ENCODE results near the gene NOTO. TPM values are rescaled to one million over a fixed set of nuclear protein-coding genes. Genes with fewer than 3 reads are reported as not detected.
A peak's percentile ranks its signal among the peaks of the same experiment; 100 is the strongest.

Gene NOTO
- total and polyA plus RNA-seq, 2 of the 8 experiments (the other 6 are each of a cell fraction or from before 2014, with no cell fraction given) = 0.33 to 0.54 TPM

- H3K79me1 ChIP-seq (ENCODE audit: low read depth, low read length) = no peaks in the 10 kb centered on the region
- H4K91ac ChIP-seq (replicated peaks; ENCODE audit: insufficient read length, low read length) = no peak overlapping the region
- peaks cover 9 to 34% (median 17%) of the 10 kb centered on the region in 4 experiments; a peak in 7 of 8 replicates for H3K36me3 ChIP-seq (ENCODE audit: control insufficient read depth in 2 of 4, insufficient read depth in 4 of 4, low read length in 3 of 4)
- no peak overlapping the region for H4K8ac ChIP-seq (ENCODE audit: extremely low read depth, insufficient read depth, low read length)
- CTCF ChIA-PET (ENCODE audit: partially characterized antibody) = interaction anchor here (0.6 to 7.0 kb wide), 12 partner anchors 11 to 171 kb away, joined by 3 to 51 read pairs (median 4); partner anchors contain the start of genes CCT7, EGR4 and PRADC1
- H2BK12ac ChIP-seq (ENCODE audit: low read depth, low read length) = no peak overlapping the region
- H2AFZ ChIP-seq (ENCODE audit: low read length) = no peak overlapping the region
- no peak overlapping the region for H3K4ac ChIP-seq (replicated peaks; ENCODE audit: insufficient read length, low read depth, low read length)
- H3K27ac ChIP-seq (ENCODE audit: low read depth, low read length) = no peak overlapping the region
- no peak overlapping the region for H3K18ac ChIP-seq (ENCODE audit: extremely low read depth, low read length)
- DNase-seq (ENCODE audit: low read depth in 1 of 2, low spot score in 2 of 2) (no peak), FAIRE-seq (no peak)
- H3K4me1 ChIP-seq (replicated peaks in 1 of 4; ENCODE audit: control insufficient read depth in 3 of 4, insufficient read depth in 4 of 4, low read length in 3 of 4) = peaks cover 0 to 12% (median 4%) of the 10 kb centered on the region in 4 experiments; a peak in 3 of 7 replicates
- 92% methylated on average over 10 of the region's 10 CpGs; no CpG with 5 or more reads in 1 of the 2 experiments for WGBS, 2 experiments (ENCODE audit: extremely low coverage in 1 of 2, insufficient coverage in 1 of 2, insufficient read length in 1 of 2, insufficient replicate concordance in 2 of 2, low coverage in 1 of 2, low lambda C conversion rate in 2 of 2, missing lambda C conversion rate in 1 of 2)
- no peaks in the 10 kb centered on the region for H3K27me3 ChIP-seq (replicated peaks in 1 of 4; ENCODE audit: control insufficient read depth in 3 of 4, extremely low read depth in 1 of 4, insufficient read depth in 3 of 4, low read length in 3 of 4)
- POLR2A ChIA-PET (ENCODE audit: partially characterized antibody) = interaction anchor here (0.6 to 5.1 kb wide), 13 partner anchors 10 to 1177 kb away, joined by 3 to 53 read pairs (median 4); partner anchors contain the start of genes CCT7, FBXO41 and PRADC1
- H2BK5ac ChIP-seq (ENCODE audit: low read depth, low read length) = no peak overlapping the region
- no peaks in the 10 kb centered on the region for H3K23me2 ChIP-seq (ENCODE audit: low read depth, low read length)
- peaks cover 18% of the 10 kb centered on the region in 2 experiments for H4K20me1 ChIP-seq (replicated peaks in 1 of 2; ENCODE audit: control insufficient read depth in 1 of 2, insufficient read depth in 2 of 2, low read length in 2 of 2)
- no peak overlapping the region for H2BK120ac ChIP-seq (replicated peaks; ENCODE audit: low read depth, low read length)
- no peak overlapping the region for H3K9ac ChIP-seq (replicated peaks in 1 of 4; ENCODE audit: extremely low read depth in 1 of 4, low read depth in 3 of 4, low read length in 3 of 4)
- H3K79me2 ChIP-seq (ENCODE audit: control insufficient read depth in 1 of 2, insufficient read depth in 2 of 2, low read length in 2 of 2) = no peaks in the 10 kb centered on the region
- H2BK15ac ChIP-seq (ENCODE audit: low read length) = peak overlapping the region; percentile 61; the same call in 1 of the 2 replicates
- no peak overlapping the region for H3K4me2 ChIP-seq (ENCODE audit: insufficient read depth in 1 of 2, low read depth in 2 of 2, low read length in 2 of 2)
- no peaks in the 10 kb centered on the region for H3K9me3 ChIP-seq (ENCODE audit: insufficient read depth in 2 of 2, low read depth in 1 of 2, low read length in 1 of 2)
- H3K14ac ChIP-seq (ENCODE audit: insufficient read length) = no peak overlapping the region
- no peak overlapping the region for H2AK5ac ChIP-seq (ENCODE audit: low read depth, low read length)
- no peak overlapping the region for H3K23ac ChIP-seq (ENCODE audit: insufficient read length)
- no peak overlapping the region for H2BK20ac ChIP-seq (ENCODE audit: low read length)
- no peak overlapping the region for H3K56ac ChIP-seq (replicated peaks; ENCODE audit: insufficient read length, low read depth, low read length)
- no peak overlapping the region for H4K5ac ChIP-seq (ENCODE audit: insufficient read length, low read depth, low read length)
- no peak overlapping the region for H3K4me3 ChIP-seq (ENCODE audit: extremely low read depth in 1 of 4, insufficient read depth in 2 of 4, low read depth in 3 of 4, low read length in 4 of 4)
- TF ChIP-seq KDM4A (IDR thresholded peaks at IDR 0.05; ENCODE audit: low read depth, low read length, severe bottlenecking) (no peak), HDAC6 (IDR thresholded peaks at IDR 0.05; ENCODE audit: low read depth, low read length) (no peak), EZH2 (IDR thresholded peaks at IDR 0.05; ENCODE audit: low read depth, low read length, severe bottlenecking) (no peak), CTCF (IDR thresholded peaks at IDR 0.05; ENCODE audit: control extremely low read depth in 1 of 3, insufficient read depth in 1 of 3, low read depth in 1 of 3, low read length in 3 of 3) (no peak), BCL11A (IDR thresholded peaks at IDR 0.05; ENCODE audit: low read depth in 2 of 2, low read length in 2 of 2) (no peak), RBBP5 (IDR thresholded peaks at IDR 0.05; ENCODE audit: borderline replicate concordance, low read depth, low read length) (no peak), JUND (IDR thresholded peaks at IDR 0.05; ENCODE audit: low read length) (no peak), CTBP2 (IDR thresholded peaks at IDR 0.05; ENCODE audit: borderline replicate concordance, insufficient read depth, insufficient read length, low read length) (no peak), POU5F1 (IDR thresholded peaks at IDR 0.05; ENCODE audit: low read depth, low read length) (no peak)
Observed at GRCh38 chr2:73257425-73258125, 55.2 kb downstream of the NOTO start.

Data from H1 (cell line).